Trophoblast cell (in vitro differentiated cells and primary cell): ENCODE measurements around the gene ANKS1B.

Source experiments
- DNase-seq, 2 donors: peaks; one replicate each; pipeline ENCODE4 v3.0.0-alpha.2; 2016
- H2AFZ ChIP-seq: 2 replicates; pipeline ENCODE4 v1.6.1; 2013; ENCODE audit warnings: low read length, moderate library complexity, mild to moderate bottlenecking; ENCODE audit not compliant: insufficient read depth, poor library complexity
- H2AK5ac ChIP-seq: 2 replicates; pipeline ENCODE4 v1.6.1; 2013; ENCODE audit warnings: mild to moderate bottlenecking, low read length
- H2BK120ac ChIP-seq: 2 replicates; pipeline ENCODE4 v1.6.1; 2013; ENCODE audit warnings: low read length, mild to moderate bottlenecking, moderate library complexity; ENCODE audit not compliant: insufficient read depth, poor library complexity
- H2BK12ac ChIP-seq: 2 replicates; pipeline ENCODE4 v1.6.1; 2013; ENCODE audit warnings: mild to moderate bottlenecking, low read length, moderate library complexity
- H2BK5ac ChIP-seq: 2 replicates; pipeline ENCODE4 v1.6.1; 2013; ENCODE audit warnings: low read length, low read depth, moderate library complexity, mild to moderate bottlenecking; ENCODE audit not compliant: poor library complexity
- H3K14ac ChIP-seq: 2 replicates; pipeline ENCODE4 v1.6.1; 2013; ENCODE audit warnings: mild to moderate bottlenecking, low read length
- H3K18ac ChIP-seq: 2 replicates; pipeline ENCODE4 v1.6.1; 2013; ENCODE audit warnings: mild to moderate bottlenecking, low read length
- H3K23ac ChIP-seq: 2 replicates; pipeline ENCODE4 v1.6.1; 2013; ENCODE audit warnings: low read length
- H3K27ac ChIP-seq: 2 replicates; pipeline ENCODE4 v1.5.1; 2013; ENCODE audit warnings: low read depth, mild to moderate bottlenecking, inconsistent platforms, low read length, moderate library complexity
- H3K27me3 ChIP-seq: 2 replicates; pipeline ENCODE4 v1.6.1; 2013; ENCODE audit warnings: inconsistent platforms, mild to moderate bottlenecking, low read length, moderate library complexity; ENCODE audit not compliant: insufficient read depth
- H3K36me3 ChIP-seq, 2 experiments: 1 replicate in 1 of 2; 2 replicates in 1 of 2; pipeline ENCODE4 v1.6.1; 2013; ENCODE audit warnings: low read length in 2 of 2, mild to moderate bottlenecking in 2 of 2, moderate library complexity in 1 of 2; ENCODE audit not compliant: insufficient read depth in 2 of 2, control insufficient read depth in 1 of 2
- H3K4ac ChIP-seq: 2 replicates; pipeline ENCODE4 v1.6.1; 2013; ENCODE audit warnings: low read depth, mild to moderate bottlenecking, low read length, moderate library complexity
- H3K4me1 ChIP-seq, 2 experiments: 1 replicate in 1 of 2; 2 replicates in 1 of 2; pipeline ENCODE4 v1.6.1; 2013; ENCODE audit warnings: low read length in 2 of 2, mild to moderate bottlenecking in 2 of 2, moderate library complexity in 1 of 2; ENCODE audit not compliant: insufficient read depth in 2 of 2, control insufficient read depth in 1 of 2
- H3K4me2 ChIP-seq: 2 replicates; pipeline ENCODE4 v1.6.1; 2013; ENCODE audit warnings: inconsistent platforms, mild to moderate bottlenecking, low read length, moderate library complexity
- H3K4me3 ChIP-seq: 2 replicates; pipeline ENCODE4 v1.5.1; 2013; ENCODE audit warnings: mild to moderate bottlenecking, low read depth, low read length, inconsistent platforms
- H3K79me1 ChIP-seq: one replicate; pipeline ENCODE4 v1.6.1; 2013; ENCODE audit warnings: low read length
- H3K79me2 ChIP-seq: 2 replicates; pipeline ENCODE4 v1.6.1; 2013; ENCODE audit warnings: low read length, mild to moderate bottlenecking; ENCODE audit not compliant: control insufficient read depth, insufficient read depth, poor library complexity
- H3K9ac ChIP-seq: 2 replicates; pipeline ENCODE4 v1.6.1; 2013; ENCODE audit warnings: mild to moderate bottlenecking, low read length
- H3K9me3 ChIP-seq: 2 replicates; pipeline ENCODE4 v1.6.1; 2013; ENCODE audit warnings: low read depth, mild to moderate bottlenecking, control low read depth, inconsistent platforms, low read length; ENCODE audit not compliant: insufficient read depth
- H4K12ac ChIP-seq: 2 replicates; pipeline ENCODE4 v1.6.1; 2013; ENCODE audit warnings: low read depth, mild to moderate bottlenecking, low read length, moderate library complexity
- H4K8ac ChIP-seq: 2 replicates; pipeline ENCODE4 v1.6.1; 2013; ENCODE audit warnings: low read depth, mild to moderate bottlenecking, low read length, moderate library complexity
- H4K91ac ChIP-seq: one replicate; pipeline ENCODE4 v1.6.1; 2013; ENCODE audit warnings: low read depth, mild to moderate bottlenecking, low read length, moderate library complexity
- WGBS: extraction: QIAGEN DNeasy Blood & Tissue Kit; methylation state at CpG from one replicate; pipeline ENCODE4 v1.1.7; 2013; ENCODE audit warnings: missing lambda C conversion rate; ENCODE audit not compliant: insufficient read length, insufficient coverage; ENCODE audit errors: extremely low coverage; 5-methylcytosine and 5-hydroxymethylcytosine counted together

Gene ANKS1B

GRCh38 chr12:98823012-98823411 is 1161.7 kb downstream of the ANKS1B start:
- no peak overlapping the region for H3K27ac ChIP-seq
- no peak overlapping the region for H3K4me3 ChIP-seq
- no peak overlapping the region for H3K4ac ChIP-seq
- DNase-seq = no peak
- H2AFZ ChIP-seq = no peak overlapping the region
- H3K4me2 ChIP-seq = no peak overlapping the region
- H3K14ac ChIP-seq = no peak overlapping the region
- H2BK5ac ChIP-seq = no peak overlapping the region
- H3K79me2 ChIP-seq = no peaks in the 10 kb centered on the region
- no peaks in the 10 kb centered on the region for H3K9me3 ChIP-seq
- no peak overlapping the region for H3K9ac ChIP-seq
- H2AK5ac ChIP-seq = no peak overlapping the region
- no CpG with 5 or more reads among the region's 5 CpGs for WGBS
- no peak overlapping the region for H3K18ac ChIP-seq
- H3K27me3 ChIP-seq = no peaks in the 10 kb centered on the region
- no peak overlapping the region for H3K23ac ChIP-seq
- H3K4me1 ChIP-seq = peaks cover 0 to 4% of the 10 kb centered on the region in 2 experiments
- no peak overlapping the region for H2BK12ac ChIP-seq
- no peak overlapping the region for H4K12ac ChIP-seq
- H4K8ac ChIP-seq = no peak overlapping the region
- no peaks in the 10 kb centered on the region for H3K79me1 ChIP-seq
- no peak overlapping the region for H4K91ac ChIP-seq
- no peaks in the 10 kb centered on the region for H3K36me3 ChIP-seq
- H2BK120ac ChIP-seq = no peak overlapping the region

GRCh38 chr12:98821866-98822265 is 1162.9 kb downstream of the ANKS1B start:
- Histone ChIP-seq H3K27me3 (no peaks in the 10 kb centered on the region), H3K4me2 (no peak overlapping the region), H3K9me3 (no peaks in the 10 kb centered on the region), H3K23ac (no peak overlapping the region), H4K12ac (no peak overlapping the region), H3K18ac (no peak overlapping the region), H3K79me2 (no peaks in the 10 kb centered on the region), H2BK120ac (no peak overlapping the region), H4K8ac (no peak overlapping the region), H3K36me3 (no peaks in the 10 kb centered on the region), H3K9ac (no peak overlapping the region), H3K79me1 (no peaks in the 10 kb centered on the region), H2BK5ac (no peak overlapping the region), H2BK12ac (no peak overlapping the region), H3K4me1 (peaks cover 0 to 4% of the 10 kb centered on the region in 2 experiments), H3K4ac (no peak overlapping the region), H2AFZ (no peak overlapping the region), H3K14ac (no peak overlapping the region), H2AK5ac (no peak overlapping the region), H3K4me3 (no peak overlapping the region), H3K27ac (no peak overlapping the region), H4K91ac (no peak overlapping the region)
- DNase-seq = no peak
- WGBS = no CpG with 5 or more reads among the region's 3 CpGs

GRCh38 chr12:98821232-98821631 is 1163.5 kb downstream of the ANKS1B start:
- H4K8ac ChIP-seq = no peak overlapping the region
- no peak overlapping the region for H4K91ac ChIP-seq
- H2BK12ac ChIP-seq = no peak overlapping the region
- H2BK5ac ChIP-seq = no peak overlapping the region
- no peak for DNase-seq
- peaks cover 0 to 4% of the 10 kb centered on the region in 2 experiments for H3K4me1 ChIP-seq
- H3K4me3 ChIP-seq = no peak overlapping the region
- no peak overlapping the region for H2AK5ac ChIP-seq
- no peak overlapping the region for H3K4me2 ChIP-seq
- no peaks in the 10 kb centered on the region for H3K79me1 ChIP-seq
- no peak overlapping the region for H3K4ac ChIP-seq
- H3K23ac ChIP-seq = no peak overlapping the region
- no peak overlapping the region for H2BK120ac ChIP-seq
- no peak overlapping the region for H3K14ac ChIP-seq
- WGBS = no CpG with 5 or more reads among the region's 2 CpGs
- no peak overlapping the region for H2AFZ ChIP-seq
- H3K79me2 ChIP-seq = no peaks in the 10 kb centered on the region
- no peak overlapping the region for H3K18ac ChIP-seq
- no peak overlapping the region for H3K9ac ChIP-seq
- no peaks in the 10 kb centered on the region for H3K36me3 ChIP-seq
- H3K9me3 ChIP-seq = no peaks in the 10 kb centered on the region
- H4K12ac ChIP-seq = no peak overlapping the region
- no peaks in the 10 kb centered on the region for H3K27me3 ChIP-seq
- H3K27ac ChIP-seq = no peak overlapping the region

DNA sequence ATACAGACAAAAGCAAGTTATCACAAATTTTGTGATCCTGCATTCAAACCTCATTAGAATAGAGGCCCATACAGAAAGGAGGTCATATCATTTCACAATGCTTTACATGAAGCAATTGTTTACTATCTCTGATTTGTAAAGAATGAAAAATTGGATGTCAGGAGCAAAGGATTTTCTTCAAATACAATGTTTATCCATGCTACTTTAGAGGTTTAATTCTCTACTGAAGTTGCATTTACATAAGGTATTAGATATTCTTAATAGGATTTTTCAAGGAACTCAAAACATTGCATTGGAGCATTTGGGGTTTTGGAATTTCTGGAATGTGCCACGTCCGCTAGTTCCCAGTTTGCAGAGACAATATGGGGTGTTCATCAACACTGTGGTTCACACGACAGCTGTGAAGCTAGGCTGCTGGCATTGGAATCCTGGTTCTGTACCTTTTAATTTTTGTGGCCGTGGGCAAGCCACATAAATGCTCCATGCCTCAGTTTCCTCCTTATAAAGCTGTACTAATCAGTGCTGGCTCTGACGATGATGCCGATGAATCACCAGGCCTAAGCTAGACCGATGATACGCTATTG is 1164.8 kb downstream of the ANKS1B start:
- no peak overlapping the region for H3K23ac ChIP-seq
- H2BK5ac ChIP-seq = no peak overlapping the region
- no peak overlapping the region for H3K4ac ChIP-seq
- H2AFZ ChIP-seq = no peak overlapping the region
- H4K8ac ChIP-seq = no peak overlapping the region
- no peak overlapping the region for H3K9ac ChIP-seq
- H4K12ac ChIP-seq = no peak overlapping the region
- H3K14ac ChIP-seq = no peak overlapping the region
- no peak for DNase-seq
- no peak overlapping the region for H3K4me3 ChIP-seq
- no peaks in the 10 kb centered on the region for H3K9me3 ChIP-seq
- H2BK12ac ChIP-seq = no peak overlapping the region
- H3K27ac ChIP-seq = no peak overlapping the region
- no peaks in the 10 kb centered on the region for H3K36me3 ChIP-seq
- no peaks in the 10 kb centered on the region for H3K79me2 ChIP-seq
- H2BK120ac ChIP-seq = no peak overlapping the region
- peaks cover 0 to 4% of the 10 kb centered on the region in 2 experiments for H3K4me1 ChIP-seq
- WGBS = no CpG with 5 or more reads among the region's 8 CpGs
- H3K18ac ChIP-seq = no peak overlapping the region
- H3K27me3 ChIP-seq = no peaks in the 10 kb centered on the region
- H2AK5ac ChIP-seq = no peak overlapping the region
- H3K4me2 ChIP-seq = no peak overlapping the region
- H4K91ac ChIP-seq = no peak overlapping the region
- H3K79me1 ChIP-seq = no peaks in the 10 kb centered on the region
